Measurements from ENCODE around the gene P2RY8.
"Not testable (repeated sequence)": the region's sequence is repeated elsewhere in the genome, so short reads cannot be mapped to it uniquely, and the experiment has no call there.

Gene P2RY8, protein sequence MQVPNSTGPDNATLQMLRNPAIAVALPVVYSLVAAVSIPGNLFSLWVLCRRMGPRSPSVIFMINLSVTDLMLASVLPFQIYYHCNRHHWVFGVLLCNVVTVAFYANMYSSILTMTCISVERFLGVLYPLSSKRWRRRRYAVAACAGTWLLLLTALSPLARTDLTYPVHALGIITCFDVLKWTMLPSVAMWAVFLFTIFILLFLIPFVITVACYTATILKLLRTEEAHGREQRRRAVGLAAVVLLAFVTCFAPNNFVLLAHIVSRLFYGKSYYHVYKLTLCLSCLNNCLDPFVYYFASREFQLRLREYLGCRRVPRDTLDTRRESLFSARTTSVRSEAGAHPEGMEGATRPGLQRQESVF

DNA sequence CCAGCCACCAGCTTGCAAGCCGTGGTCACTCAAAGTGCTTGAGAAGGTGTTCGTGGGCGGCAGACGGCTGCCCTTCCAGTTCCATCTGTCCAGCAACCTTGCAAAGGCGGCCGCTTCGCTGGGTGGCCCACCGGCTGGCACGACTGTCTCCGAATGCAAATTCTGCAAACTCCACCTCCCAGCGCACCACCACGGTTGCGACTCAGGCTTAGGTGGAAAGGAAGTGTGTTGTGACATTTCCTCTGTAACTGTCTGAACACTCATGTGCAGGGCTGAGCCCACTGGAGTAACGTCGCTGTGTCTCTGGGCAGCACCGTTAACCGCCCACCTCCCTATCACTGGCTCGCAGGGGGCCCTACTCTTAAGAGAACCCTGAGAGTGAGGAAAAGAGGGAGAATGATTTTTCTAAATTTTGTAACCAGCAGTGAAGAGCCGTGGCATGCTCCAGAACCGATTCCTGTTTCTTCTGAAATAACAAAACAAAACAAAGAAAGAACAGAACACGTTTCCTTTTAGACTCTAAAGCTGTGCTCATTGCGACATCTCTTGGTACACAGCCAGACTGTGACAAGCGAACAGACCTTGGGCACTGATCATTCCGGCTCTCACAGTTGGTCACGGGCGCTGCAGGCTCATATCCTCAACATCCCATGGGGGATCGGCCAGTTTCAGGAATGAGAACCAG lies at the start of gene P2RY8:
Gene P2RY8, minus strand, starts transcription at position 155 of the 685 bp plus-strand sequence. CDS start 70,627 bp downstream, outside the sequence.
- in situ Hi-C loops (cut with MboI; ENCODE audit: low sequenced_read_pairs) = no loop called here

DNA sequence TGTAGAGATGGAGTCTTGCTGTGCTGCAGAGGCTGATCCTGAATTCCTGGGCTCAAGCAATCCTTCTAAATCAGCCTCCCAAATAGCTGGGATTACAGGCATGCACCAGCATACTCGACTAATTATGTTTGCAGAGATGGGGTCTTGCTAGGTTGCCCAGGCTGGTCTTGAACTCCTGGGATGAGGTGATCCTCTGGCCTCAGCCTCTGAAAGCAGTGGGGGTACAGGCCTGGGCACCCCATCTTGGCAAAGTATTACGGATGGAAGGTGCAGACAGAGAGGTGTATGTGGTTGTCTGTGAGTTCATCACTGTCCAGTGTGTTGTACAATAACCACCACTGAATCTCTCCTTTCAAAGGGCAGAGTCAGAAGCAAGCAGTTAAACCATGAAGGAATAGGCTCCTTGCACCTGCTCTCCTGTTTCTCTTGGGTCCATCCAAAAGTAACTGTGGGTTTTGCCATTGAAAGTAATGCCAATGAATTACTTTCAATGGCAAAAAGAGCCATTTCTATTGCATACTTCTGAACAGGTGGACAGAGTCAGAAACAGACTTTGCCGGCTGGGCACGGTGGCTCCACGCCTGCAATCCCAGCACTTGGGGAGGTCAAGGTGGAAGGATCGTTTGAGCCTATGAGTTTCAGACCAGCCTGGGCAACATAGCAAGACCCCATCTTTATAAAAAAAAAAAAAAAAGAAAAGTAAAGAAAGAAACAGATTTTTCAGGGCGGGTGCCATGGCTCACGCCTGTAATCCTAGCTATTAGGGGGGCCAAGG lies 47.4 kb upstream of the P2RY8 start:
- in situ Hi-C loops (cut with MboI; ENCODE audit: low sequenced_read_pairs) = no loop called here

DNA sequence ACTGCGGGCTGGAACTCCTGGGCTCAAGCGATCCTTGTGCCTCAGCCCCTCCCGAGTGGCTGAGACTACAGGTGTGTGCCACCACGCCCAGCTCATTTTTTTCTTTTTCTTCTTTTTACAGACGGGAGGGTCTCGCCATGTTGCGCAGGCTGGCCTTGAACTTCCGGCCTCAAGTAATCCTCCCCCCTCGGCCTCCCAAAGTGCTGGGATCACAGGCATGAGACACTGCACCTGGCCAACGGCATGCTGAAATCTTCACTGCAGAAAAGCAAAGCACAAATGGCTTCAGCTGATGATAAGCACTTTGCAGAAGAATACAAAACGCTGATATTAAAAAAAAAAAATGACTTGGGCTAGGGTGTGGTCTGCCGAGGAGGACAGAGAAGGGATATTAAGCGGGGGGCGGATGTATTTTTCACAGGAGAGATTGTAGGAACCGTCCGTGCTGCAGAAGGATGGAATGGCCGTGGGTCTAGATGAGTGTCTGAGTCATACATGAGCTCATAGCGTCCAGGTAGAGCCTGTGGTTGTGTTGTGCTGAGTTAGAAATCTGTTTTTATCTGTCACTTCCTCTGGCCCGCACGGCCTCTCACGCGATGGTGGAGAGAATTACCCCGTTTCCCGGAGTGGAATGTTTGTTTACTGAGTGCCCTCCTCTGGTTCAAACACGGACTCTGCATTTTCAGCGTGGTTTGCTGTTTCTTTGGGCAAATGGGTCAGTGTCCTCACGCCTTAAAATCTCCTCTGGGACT lies 45.9 kb upstream of the P2RY8 start:
- in situ Hi-C loops (cut with MboI; ENCODE audit: low sequenced_read_pairs) = no loop called here

DNA sequence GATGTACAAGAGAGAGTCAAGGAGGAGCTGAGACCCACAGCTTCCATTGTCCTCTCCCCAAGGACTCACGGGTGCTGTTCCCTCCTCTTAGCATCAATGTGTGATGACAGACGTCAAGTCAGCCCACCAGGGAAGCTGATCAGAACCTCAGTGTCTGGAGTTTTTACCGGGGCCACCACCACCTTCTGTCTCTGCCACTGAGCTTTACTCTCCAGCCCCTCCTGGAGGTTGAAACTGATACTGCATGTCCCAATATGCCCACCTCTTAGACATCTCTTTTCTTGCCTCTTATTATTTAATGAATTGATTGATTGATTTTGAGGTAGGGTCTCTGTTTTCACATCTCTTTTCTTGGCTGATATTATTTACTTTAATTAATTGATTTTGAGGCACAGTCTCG lies 44.1 kb upstream of the P2RY8 start:
- in situ Hi-C loops (cut with MboI; ENCODE audit: low sequenced_read_pairs) = no loop called here

DNA sequence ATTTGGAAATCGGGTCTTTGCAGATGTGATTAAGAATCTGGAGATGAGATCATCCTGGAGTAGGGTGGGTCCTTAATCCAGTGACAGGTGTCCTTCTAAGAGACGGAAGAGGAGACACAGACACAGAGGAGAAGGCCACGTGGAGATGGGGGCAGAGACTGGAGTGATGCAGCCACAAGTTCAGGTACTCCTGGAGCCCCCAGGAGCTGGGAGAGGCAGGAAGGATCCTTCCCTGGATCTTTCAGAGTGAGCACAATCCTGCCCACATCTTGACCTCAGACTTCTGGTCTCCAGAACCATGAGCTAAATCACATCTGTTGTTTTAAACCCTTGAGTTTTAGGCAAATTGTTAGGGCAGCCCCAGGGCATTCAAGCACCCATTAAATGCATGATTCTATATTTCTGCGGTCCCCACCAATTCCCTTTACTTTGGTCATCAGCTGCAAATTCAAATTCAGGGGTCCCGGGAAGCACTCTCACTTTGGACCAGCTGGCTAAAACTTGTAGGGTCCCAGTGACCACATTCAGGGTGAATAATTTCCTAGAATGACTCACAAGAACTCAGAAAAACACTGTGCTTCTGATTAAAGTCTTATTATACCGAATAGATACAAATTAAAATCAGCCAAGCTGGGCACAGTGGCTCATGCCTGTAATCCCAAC lies 41.7 kb upstream of the P2RY8 start:
- in situ Hi-C loops (cut with MboI; ENCODE audit: low sequenced_read_pairs) = no loop called here

DNA sequence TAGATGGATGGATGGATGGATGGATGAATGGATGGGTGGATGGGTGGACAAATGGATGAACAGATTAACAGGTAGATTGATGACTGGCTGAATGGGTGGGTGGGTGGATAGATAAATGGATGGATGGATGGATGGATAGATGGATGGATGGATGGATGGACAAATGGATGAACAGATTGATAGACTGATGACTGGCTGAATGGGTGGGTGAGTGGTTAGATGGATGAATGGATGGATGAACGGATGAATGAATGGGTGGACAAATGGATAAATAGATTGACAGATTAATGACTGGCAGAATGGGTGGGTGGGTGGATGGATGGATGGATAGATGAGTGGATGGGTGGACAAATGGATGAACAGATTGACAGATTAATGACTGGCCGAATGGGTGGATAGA lies 40.9 kb upstream of the P2RY8 start:
- in situ Hi-C loops (cut with MboI; ENCODE audit: low sequenced_read_pairs) = no loop called here

DNA sequence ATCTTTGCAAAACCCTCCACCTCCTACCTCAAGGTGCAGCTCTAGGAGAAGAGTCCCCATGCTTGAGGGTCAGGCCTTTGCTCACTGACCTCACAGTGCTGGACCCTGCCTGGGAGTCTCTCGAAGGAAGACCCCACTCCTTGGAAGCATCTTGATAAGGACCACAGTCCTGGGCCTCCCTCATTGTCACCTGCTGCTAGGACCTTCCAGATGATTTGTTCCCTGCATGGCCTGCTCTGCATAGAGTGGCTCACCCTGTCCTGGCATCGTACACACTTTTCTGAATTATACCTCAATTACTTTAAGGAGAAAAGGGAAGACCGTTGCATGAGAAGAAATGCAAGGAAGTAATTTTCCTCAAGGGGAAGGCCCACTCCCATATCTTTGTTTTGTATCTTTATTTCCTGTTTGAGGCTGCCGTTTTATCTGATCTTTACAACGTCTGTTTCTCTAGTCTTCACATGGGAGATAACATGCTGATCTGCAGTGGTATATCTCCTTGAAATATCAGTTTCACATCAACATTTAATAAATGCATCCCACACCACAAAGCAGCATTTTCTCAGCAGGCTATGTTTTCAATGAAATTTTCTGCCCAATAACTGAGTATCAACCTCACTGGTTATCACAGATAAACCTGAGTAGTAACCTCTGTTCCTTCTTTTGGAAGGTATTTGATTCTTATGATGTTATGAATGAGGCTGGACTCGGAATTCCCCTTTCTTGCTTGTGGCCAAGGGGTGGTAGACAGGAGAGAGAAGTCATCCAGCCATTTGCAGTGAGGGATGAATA lies 39.4 kb upstream of the P2RY8 start:
- in situ Hi-C loops (cut with MboI; ENCODE audit: low sequenced_read_pairs) = no loop called here

DNA sequence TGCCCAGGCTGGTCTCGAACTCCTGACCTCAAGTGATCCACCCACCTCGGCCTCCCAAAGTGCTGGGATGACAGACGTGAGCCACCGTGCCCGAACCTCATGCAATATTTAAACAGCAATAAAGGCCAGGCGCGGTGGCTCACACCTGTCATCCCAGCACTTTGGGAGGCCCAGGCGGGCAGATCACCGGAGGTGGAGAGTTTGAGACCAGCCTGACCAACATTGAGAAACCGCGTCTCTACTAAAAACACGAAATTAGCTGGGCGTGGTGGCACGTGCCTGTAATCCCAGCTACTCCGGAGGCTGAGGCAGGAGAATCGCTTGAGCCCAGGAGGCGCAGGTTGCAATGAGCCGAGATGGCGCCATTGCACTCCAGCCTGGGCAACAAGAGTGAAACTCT lies 37.2 kb upstream of the P2RY8 start:
- in situ Hi-C loops (cut with MboI; ENCODE audit: low sequenced_read_pairs) = not testable (repeated sequence)

DNA sequence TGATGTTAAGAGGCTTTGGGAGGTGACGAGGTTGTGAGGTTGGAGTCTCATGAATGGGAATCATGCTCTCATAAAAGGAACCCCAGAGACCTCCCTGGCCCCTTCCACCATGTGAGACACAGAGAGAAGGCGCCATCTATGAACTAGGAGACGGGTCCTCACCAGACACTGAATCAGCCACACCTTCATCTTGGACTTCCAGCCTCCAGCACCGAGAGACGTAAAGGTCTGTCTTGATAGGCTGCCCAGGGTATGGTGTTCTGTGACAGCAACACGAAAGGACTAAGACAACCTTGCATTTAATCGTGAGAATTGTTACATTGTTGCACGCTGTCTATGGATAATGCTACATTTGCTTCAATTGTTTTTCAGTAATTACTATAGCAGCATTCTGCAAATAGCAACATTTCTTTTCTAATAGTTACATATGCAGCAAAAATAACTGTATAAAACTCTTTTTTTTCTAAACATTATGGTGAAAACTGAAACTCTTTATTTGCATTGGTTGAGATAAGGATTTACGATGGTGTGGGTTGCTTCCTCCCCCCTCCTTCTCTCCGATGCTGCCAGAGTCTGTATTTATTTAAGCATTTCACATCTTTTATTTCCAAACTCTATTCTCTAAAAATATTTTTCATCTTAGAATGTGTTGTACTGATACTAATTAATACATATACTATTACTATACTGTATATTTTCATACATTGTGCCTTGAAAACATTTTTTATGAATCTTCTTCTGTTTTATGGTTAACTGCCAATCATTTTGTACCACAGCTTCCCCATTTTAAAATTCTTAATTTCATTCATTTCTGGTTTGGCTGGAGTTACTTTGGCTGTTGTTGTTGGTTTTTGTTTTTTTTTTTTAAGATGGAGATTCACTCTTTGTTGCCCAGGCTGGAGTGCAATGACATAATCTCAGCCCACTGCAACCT lies 28.0 kb upstream of the P2RY8 start:
- in situ Hi-C loops (cut with MboI; ENCODE audit: low sequenced_read_pairs) = no loop called here

DNA sequence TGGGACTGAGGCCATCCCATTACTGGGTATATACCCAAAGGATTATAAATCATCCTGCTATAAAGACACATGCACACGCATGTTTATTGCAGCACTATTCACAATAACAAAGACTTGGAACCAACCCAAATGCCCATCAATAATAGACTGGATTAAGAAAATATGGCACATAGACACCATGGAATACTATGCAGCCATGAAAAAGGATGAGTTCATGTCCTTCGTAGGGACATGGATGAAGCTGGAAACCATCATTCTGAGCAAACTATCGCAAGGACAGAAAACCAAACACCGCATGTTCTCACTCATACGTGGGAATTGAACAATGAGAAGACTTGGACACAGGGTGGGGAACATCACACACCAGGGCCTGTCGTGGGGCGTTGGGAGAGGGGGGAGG lies 27.1 kb upstream of the P2RY8 start:
- in situ Hi-C loops (cut with MboI; ENCODE audit: low sequenced_read_pairs) = not testable (repeated sequence)

DNA sequence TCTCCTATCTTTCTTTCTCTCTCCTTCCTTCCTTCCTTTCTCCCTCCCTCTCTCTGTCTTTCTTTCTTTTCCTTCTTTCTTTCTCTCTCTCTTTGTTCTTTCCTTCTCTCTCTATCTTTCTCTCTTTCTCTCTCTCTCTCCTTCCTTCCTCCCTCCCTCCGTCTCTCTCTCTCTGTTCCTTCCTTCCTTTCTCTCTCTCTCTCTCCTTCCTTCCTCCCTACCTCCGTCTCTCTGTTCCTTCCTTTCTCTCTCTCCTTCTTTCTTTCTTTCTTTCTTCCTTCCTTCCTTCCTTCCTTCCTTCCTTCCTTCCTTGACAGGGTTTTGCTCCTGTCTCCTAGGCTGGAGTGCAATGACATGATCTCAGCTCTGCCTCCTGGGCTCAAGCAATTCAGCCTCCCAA lies 24.2 kb upstream of the P2RY8 start:
- in situ Hi-C loops (cut with MboI; ENCODE audit: low sequenced_read_pairs) = no loop called here

DNA sequence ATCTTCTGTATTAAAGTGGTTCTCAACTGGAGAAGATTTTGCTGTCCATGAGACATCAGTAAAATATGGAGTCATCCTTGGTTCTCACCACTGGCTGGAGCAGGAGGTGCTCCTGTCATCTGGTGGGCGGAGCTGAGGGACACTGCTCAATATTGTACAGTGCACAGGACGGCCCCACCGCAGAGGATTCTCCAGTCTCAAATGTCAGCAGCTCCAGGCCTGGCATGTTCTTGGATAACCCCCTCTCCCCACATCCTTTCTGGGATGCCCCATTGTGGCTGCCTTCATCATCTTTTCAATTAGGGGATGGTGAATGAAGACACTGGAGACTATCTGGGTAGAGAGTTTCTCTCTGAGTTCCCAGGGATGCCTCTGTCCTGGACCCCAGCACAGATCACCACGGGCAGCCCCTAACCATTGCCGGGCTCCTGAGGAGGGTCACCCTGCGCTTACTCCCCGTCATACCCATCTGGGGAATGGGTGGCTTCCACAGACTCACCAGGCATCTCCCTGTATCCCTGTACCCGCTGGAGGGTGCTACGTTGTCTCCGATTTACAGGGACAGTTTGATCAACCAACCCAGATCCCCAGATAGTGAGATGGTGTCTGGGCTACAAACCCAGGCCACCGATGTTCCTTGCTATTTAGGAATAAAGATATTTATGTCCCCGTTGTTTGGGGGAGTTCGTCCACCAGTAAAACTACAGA lies 21.9 kb upstream of the P2RY8 start:
- in situ Hi-C loops (cut with MboI; ENCODE audit: low sequenced_read_pairs) = no loop called here

DNA sequence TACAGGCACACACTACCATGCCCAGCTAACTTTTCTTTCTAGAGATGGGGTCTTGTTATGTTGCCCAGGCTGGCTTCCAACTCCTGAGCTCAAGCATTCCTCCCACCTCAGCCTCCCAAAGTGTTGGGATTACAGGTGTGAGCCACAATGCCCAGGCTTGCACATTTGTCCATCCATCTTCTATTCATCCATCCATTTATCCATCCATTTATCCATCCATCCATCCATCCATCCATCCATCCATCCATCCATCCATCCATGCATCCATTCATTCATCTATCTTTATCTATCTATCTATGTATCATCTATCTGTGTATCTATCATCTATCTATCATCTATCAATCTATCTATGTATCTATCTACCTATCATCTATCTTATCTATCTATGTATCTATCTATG lies 20.5 kb upstream of the P2RY8 start:
- in situ Hi-C loops (cut with MboI; ENCODE audit: low sequenced_read_pairs) = not testable (repeated sequence)

DNA sequence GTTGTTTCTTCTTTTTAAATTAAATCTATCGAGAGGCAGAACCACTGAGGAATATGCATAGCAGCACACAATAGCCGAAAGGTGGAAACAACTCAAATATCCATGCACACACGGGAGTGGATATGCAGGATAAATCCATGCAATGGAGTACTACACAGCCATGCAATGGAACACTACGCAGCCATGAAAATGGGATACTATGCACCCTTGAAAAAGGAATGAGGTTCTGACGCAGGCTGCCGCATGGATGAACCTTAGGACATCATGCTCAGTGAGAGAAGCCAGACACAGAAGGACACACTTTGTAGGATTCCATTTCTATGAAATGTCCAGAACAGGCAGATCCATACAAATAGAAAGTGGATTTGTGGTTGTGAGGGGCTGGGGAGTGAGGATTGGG lies 18.4 kb upstream of the P2RY8 start:
- in situ Hi-C loops (cut with MboI; ENCODE audit: low sequenced_read_pairs) = no loop called here

DNA sequence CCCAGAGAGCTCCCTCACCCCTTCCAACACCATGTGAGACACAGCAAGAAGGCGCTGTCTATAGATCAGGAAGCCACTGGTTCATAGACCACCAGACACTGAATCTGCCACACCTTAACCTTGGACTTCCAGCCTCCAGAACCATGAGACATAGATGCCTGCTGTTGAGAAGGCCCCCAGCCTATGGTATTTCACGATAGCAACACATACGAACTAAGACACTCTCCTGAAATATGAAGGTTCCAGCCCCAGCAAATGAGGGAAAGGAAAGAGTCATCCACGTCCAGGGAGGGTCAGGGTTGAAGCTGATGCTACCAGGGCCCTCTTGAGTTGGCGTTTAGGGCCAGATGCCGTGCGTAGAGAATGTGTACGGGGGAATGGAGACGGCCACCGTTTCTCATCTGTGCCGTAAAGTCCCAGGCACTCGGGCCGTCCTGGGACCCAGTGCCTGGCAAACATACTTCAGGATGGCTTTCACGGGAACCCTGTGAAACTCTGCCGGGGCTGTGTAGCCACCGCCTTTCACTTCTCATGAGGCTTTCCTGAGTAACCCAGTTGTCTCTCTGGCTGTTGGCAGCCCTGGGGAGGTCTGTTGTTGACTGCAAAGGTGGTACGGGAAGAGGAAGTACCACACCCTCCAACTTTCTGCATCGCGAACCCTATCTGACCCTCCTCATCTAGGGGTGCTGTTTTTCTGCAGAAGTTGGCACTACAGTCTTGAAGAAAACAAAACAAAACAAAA lies 17.7 kb upstream of the P2RY8 start:
- in situ Hi-C loops (cut with MboI; ENCODE audit: low sequenced_read_pairs) = no loop called here

DNA sequence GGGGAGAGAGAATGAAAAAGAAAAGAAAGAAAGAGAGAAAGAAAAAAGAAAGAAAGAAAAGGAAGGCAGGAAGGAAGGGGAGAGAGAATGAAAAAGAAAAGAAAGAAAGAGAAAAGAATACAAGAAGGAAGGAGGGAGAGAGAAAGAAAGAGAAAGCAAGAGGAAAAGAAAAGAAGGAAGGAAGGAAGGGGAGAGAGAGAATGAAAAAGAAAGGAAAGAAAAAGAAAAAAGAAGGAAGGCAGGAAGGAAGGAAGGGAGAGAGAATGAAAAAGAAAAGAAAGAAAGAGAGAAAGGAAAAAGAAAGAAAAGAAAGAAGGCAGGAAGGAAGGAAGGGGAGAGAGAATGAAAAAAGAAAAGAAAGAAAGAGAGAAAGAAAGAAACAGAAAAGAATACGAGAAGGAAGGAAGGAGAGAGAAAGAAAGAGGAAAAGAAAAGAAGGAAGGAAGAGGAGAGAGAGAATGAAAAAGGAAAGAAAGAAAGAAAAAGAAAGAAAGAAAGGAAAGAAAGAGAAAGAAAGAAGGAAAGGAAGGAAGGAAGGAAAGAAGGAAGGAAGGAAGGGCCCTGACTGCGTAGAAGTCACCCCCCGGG lies 15.1 kb upstream of the P2RY8 start:
- in situ Hi-C loops (cut with MboI; ENCODE audit: low sequenced_read_pairs) = no loop called here

DNA sequence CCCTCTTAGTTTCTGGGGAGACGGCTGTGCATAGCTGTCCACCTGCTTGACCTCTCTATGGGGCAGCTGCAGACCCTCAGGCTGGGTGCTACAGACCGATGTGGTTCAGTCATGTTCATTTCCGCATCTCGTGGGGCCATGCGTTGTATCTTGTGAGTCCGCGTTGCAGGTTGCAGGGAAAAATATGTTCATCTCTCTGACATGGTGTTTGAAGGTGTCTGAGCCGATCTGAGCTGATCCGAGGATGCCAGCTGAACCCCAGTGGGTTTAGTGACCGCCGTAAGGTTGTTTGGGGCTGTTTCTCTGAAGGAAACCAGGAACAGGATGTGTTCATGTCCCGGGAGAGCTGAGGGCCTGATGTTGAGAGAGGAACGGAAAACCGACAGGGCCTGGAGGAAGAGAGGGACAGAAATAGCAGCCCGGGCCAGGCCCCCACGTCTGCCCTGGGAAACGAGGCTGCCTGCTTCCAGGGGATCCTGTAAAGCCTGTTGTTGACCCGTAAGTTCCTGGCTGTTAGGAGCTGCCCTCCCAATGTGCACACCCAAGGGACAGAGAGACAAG lies 9.8 kb upstream of the P2RY8 start:
- in situ Hi-C loops (cut with MboI; ENCODE audit: low sequenced_read_pairs) = no loop called here
